IMR-90 (cell line): ENCODE results near the gene CCDC137.

ENCODE experiments used
- BHLHE40 ChIP-seq: fragments of 150-350 bp; IDR thresholded peaks from 2 replicates; pipeline ENCODE4 v1.6.1; 2016; ENCODE audit warnings: mild to moderate bottlenecking, low read depth, low read length
- CEBPB ChIP-seq: IDR thresholded peaks from 2 replicates; pipeline ENCODE4 v1.6.1; 2012; ENCODE audit warnings: low read depth, low read length, improper control_type of control experiment
- MAFK ChIP-seq: IDR thresholded peaks from 2 replicates; pipeline ENCODE4 v1.6.1; 2012; ENCODE audit warnings: low read depth, low read length, improper control_type of control experiment
- MAZ ChIP-seq: IDR thresholded peaks from 2 replicates; pipeline ENCODE4 v1.6.1; 2012; ENCODE audit warnings: low read depth, mild to moderate bottlenecking, low read length, improper control_type of control experiment, moderate library complexity, borderline replicate concordance
- MXI1 ChIP-seq: IDR thresholded peaks from 2 replicates; pipeline ENCODE4 v1.6.1; 2012; ENCODE audit warnings: low read depth, mild to moderate bottlenecking, low read length, moderate library complexity, borderline replicate concordance
- POLR2A ChIP-seq: IDR thresholded peaks from 2 replicates; pipeline ENCODE4 v1.6.1; 2012; ENCODE audit warnings: mild to moderate bottlenecking, low read depth, low read length
- RAD21 ChIP-seq: IDR thresholded peaks from 2 replicates; pipeline ENCODE4 v1.6.1; 2012; ENCODE audit warnings: low read length, improper control_type of control experiment
- RCOR1 ChIP-seq: IDR thresholded peaks from 2 replicates; pipeline ENCODE4 v1.6.1; 2012; ENCODE audit warnings: mild to moderate bottlenecking, low read length, improper control_type of control experiment; ENCODE audit not compliant: insufficient replicate concordance
- RFX5 ChIP-seq: IDR thresholded peaks from 2 replicates; pipeline ENCODE4 v1.8.0; 2012; ENCODE audit warnings: low read depth, mild to moderate bottlenecking, low read length, moderate library complexity
- SMC3 ChIP-seq: fragments of 150-350 bp; IDR thresholded peaks from 2 replicates; pipeline ENCODE4 v1.6.1; 2016; ENCODE audit warnings: low read depth, mild to moderate bottlenecking, antibody characterized with exemption, low read length, moderate library complexity
- TF ChIP-seq, protein P1 (sequence below): fragments of 150-350 bp; IDR thresholded peaks from 2 replicates; pipeline ENCODE4 v1.6.1; 2016; ENCODE audit warnings: low read depth, mild to moderate bottlenecking, low read length, moderate library complexity, borderline replicate concordance
- TF ChIP-seq, protein P2 (sequence below): conservative IDR thresholded peaks from 2 replicates; pipeline ENCODE4 v1.5.1; 2012; ENCODE audit warnings: mild to moderate bottlenecking, low read depth, low read length, improper control_type of control experiment
- TF ChIP-seq, protein P3 (sequence below): fragments of 150-350 bp; IDR thresholded peaks from 2 replicates; pipeline ENCODE4 v1.6.1; 2017; ENCODE audit warnings: mild to moderate bottlenecking, antibody characterized with exemption, low read length, low read depth

DNA sequence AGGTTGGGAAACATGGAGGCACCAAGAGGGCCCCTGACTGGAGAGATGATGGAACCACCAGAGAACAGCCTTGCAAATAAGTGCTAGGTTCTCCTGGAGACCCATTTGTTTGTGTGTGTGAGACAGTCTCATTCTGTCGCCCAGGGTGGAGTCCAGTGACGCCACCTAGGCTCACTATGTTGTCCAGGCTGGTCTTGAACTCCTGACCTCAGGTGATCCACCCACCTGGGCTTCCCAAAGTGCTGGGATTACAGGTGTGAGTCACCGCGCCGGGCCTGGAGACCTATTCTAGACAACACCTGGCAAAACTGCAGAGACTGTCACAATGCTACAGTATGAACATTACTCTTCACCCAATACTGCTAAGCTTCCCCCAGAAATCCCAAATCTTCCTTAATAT lies 31.1 kb upstream of the CCDC137 start:
- TF ChIP-seq, protein P1, sequence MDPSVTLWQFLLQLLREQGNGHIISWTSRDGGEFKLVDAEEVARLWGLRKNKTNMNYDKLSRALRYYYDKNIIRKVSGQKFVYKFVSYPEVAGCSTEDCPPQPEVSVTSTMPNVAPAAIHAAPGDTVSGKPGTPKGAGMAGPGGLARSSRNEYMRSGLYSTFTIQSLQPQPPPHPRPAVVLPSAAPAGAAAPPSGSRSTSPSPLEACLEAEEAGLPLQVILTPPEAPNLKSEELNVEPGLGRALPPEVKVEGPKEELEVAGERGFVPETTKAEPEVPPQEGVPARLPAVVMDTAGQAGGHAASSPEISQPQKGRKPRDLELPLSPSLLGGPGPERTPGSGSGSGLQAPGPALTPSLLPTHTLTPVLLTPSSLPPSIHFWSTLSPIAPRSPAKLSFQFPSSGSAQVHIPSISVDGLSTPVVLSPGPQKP, result no peak
- TF ChIP-seq, protein P2, sequence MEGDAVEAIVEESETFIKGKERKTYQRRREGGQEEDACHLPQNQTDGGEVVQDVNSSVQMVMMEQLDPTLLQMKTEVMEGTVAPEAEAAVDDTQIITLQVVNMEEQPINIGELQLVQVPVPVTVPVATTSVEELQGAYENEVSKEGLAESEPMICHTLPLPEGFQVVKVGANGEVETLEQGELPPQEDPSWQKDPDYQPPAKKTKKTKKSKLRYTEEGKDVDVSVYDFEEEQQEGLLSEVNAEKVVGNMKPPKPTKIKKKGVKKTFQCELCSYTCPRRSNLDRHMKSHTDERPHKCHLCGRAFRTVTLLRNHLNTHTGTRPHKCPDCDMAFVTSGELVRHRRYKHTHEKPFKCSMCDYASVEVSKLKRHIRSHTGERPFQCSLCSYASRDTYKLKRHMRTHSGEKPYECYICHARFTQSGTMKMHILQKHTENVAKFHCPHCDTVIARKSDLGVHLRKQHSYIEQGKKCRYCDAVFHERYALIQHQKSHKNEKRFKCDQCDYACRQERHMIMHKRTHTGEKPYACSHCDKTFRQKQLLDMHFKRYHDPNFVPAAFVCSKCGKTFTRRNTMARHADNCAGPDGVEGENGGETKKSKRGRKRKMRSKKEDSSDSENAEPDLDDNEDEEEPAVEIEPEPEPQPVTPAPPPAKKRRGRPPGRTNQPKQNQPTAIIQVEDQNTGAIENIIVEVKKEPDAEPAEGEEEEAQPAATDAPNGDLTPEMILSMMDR, result no peak
- TF ChIP-seq SMC3, result no peak
- TF ChIP-seq MAZ, result no peak
- TF ChIP-seq RCOR1, result no peak
- TF ChIP-seq POLR2A, result no peak
- no peak for TF ChIP-seq BHLHE40
- TF ChIP-seq, protein P3, sequence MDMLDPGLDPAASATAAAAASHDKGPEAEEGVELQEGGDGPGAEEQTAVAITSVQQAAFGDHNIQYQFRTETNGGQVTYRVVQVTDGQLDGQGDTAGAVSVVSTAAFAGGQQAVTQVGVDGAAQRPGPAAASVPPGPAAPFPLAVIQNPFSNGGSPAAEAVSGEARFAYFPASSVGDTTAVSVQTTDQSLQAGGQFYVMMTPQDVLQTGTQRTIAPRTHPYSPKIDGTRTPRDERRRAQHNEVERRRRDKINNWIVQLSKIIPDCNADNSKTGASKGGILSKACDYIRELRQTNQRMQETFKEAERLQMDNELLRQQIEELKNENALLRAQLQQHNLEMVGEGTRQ, result no peak
- TF ChIP-seq MAFK, result no peak
- TF ChIP-seq RFX5, result no peak
- no peak for TF ChIP-seq MXI1
- TF ChIP-seq CEBPB, result no peak
- TF ChIP-seq RAD21, result no peak
